Tibial nerve (tissue), 4 donors: Measurements from ENCODE around the gene AGAP9. TPM values are rescaled to one million over a fixed set of nuclear protein-coding genes. Genes with fewer than 3 reads are reported as not detected.
"Not testable (repeated sequence)": the region's sequence is repeated elsewhere in the genome, so short reads cannot be mapped to it uniquely, and the experiment has no call there.

Source experiments
- DNase-seq, 2 donors: peaks; one replicate each; pipeline ENCODE4 v3.0.0-alpha.2; 2019; ENCODE audit warnings: low spot score in 2 of 2
- H3K27ac ChIP-seq, 4 donors: fragments of 200-600 bp; sonication (generic) in 3 of 4; one replicate each; pipeline ENCODE4 v1.5.1; 2017 to 2019; ENCODE audit warnings: mild to moderate bottlenecking in 1 of 4
- H3K27me3 ChIP-seq, 2 donors: fragments of 200-600 bp; sonication (generic) in 1 of 2; one replicate each; pipeline versions ENCODE4 v1.5.1 to v1.6.0; 2017 to 2019
- H3K36me3 ChIP-seq, 3 donors: fragments of 200-600 bp; sonication (generic); one replicate each; pipeline ENCODE4 v1.5.1; 2018 to 2019
- H3K4me1 ChIP-seq, 4 donors: fragments of 200-600 bp; sonication (generic) in 3 of 4; one replicate each; pipeline ENCODE4 v1.5.1; 2017 to 2019
- H3K4me3 ChIP-seq, 4 donors: fragments of 200-600 bp; sonication (generic) in 3 of 4; one replicate each; pipeline ENCODE4 v1.5.1; 2017 to 2019; ENCODE audit warnings: mild to moderate bottlenecking in 1 of 4, moderate library complexity in 1 of 4
- H3K9me3 ChIP-seq, 4 donors: fragments of 200-600 bp; sonication (generic) in 3 of 4; one replicate each; pipeline ENCODE4 v1.5.1; 2017 to 2019
- WGBS, 2 donors: methylation state at CpG; one replicate each; pipeline ENCODE4 v1.1.5; 2018; 5-methylcytosine and 5-hydroxymethylcytosine counted together
- total RNA-seq, 4 donors: library from RNA; depleted of rRNA; stranded (reverse); fragments of >200 nt; gene quantifications; one replicate each; pipeline ENCODE4 v1.1.0, GENCODE V29; 2016

The AGAP9 gene
- total RNA-seq, 4 donors from 2014 or later: 3.3 to 26.7 (median 11.9) TPM

DNA sequence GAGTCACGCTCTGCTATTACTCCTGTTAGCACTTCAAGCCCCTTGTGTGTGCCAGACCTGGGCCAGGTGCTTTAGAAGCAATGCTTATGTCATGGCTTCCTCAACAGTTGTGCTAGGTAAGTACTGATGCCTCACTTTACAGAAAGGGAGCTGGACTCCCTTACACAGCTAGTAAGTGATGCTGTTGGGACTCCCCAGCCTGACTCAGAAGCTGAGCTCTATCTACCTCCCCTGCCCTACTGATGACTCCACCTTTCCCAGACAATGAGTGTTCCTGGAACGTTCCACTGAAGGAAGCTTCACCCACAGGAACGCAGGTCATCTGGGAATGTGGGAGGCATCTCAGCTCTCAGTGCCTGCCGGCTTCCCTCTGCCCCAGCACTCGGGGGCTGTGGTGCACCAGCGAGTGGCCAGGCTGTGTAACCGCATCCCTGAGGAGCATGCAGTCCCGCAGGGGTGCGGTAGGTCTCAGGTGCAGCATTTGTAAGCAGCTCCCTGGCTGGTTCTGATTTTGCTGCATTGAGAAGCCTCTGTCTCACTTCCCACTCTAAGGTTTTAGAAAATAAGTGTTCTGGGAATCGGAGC, 42.2 kb downstream of the AGAP9 start:
- not testable (repeated sequence) for H3K27ac ChIP-seq, H3K9me3 ChIP-seq, H3K4me1 ChIP-seq, DNase-seq, H3K27me3 ChIP-seq, H3K4me3 ChIP-seq, H3K36me3 ChIP-seq
- WGBS, 2 donors: no CpG with 5 or more reads among the region's 10 CpGs

DNA sequence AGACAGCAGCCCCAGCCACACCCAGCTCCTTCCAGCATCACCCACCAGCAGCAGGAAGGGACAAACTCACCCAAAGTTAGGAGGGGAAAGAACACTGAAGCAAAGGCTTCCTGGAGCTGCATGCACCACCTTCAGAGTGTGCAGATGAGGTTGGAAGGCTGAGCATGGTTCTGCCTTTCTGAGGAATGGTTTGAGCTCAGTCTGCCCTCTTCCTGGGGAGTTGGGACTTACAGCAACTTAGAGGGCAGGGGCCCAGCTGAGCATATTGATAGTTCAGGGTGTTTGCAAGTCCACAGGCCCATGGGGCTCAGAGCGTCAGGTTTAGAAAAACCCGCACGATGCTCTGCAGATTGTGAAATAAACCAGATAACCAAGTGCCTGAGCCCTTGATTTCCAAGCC, 43.3 kb downstream of the AGAP9 start:
- not testable (repeated sequence) for H3K36me3 ChIP-seq, H3K4me3 ChIP-seq, H3K9me3 ChIP-seq, H3K27me3 ChIP-seq, DNase-seq, H3K4me1 ChIP-seq, H3K27ac ChIP-seq
- WGBS, 2 donors: no CpG with 5 or more reads among the region's 3 CpGs

DNA sequence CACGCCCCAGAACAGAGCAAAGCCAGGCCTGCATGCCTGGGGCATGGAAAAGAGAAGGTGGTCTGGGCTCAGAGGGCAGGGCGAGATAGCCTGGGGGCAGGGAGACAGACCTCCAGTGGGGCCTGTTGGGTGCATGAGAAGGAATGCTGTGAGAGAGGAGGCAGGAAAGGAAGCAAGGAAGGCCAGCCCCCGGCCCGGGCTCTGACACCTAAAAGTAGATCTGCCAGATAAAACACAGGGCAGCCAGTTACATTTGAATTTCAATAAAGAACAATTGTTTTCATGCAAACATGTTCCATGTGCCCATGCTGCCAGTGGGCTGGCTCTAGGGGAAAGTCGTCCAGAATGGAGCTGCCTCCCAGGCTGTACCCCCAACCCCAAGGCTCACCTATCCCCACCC, 45.3 kb downstream of the AGAP9 start:
- not testable (repeated sequence) for H3K4me1 ChIP-seq, H3K27ac ChIP-seq, H3K4me3 ChIP-seq, H3K36me3 ChIP-seq, H3K9me3 ChIP-seq, H3K27me3 ChIP-seq, DNase-seq
- 25 to 53% methylated on average over 2 to 3 of the region's 5 CpGs for WGBS, 2 donors

DNA sequence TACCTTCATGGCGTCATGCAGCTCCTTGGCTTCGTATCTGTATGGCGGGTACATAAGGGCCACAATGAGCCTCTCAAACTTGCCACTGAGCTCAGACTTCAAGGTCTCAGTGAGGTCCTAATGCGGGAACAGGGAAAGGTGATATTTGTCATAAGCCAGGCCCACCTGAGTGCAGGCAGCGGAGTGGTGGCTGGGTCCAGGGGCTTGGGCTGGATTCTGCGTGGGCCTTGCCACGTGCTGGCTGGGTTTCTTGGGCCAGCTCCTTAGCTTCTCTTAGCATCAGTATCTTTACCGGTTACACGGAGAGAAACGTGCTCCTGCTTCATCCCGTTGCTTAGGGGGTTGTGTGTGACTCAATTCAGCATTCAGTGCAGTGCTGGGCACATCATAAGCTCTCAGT, 46.4 kb downstream of the AGAP9 start:
- H3K4me1 ChIP-seq, DNase-seq, H3K27me3 ChIP-seq, H3K9me3 ChIP-seq, H3K27ac ChIP-seq, H3K4me3 ChIP-seq, H3K36me3 ChIP-seq: not testable (repeated sequence)
- WGBS, 2 donors: 100% methylated on average over 2 of the region's 11 CpGs; no CpG with 5 or more reads in 1 of the 2 donors

DNA sequence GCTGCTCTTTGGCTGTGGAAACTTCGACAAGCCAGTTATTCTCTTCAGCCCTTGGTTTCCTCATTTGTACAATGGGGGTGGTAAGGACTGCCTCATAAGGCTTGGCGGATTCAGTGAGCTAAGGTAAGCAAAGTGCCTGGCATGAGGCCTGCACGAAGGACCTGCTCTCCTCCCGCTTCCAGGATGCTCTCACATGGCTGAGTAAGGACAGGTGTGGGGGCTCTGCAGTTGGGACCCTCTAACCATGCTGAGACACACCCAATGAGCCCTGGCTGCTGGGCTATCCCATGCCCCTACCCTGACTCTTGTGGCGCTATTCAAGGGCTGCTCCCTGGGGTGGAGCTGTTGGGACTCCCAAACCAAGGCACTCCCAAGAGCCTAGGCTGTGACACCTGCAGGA, 48.3 kb downstream of the AGAP9 start:
- 88 to 93% methylated on average over 3 of the region's 5 CpGs for WGBS, 2 donors
- H3K27me3 ChIP-seq, DNase-seq, H3K4me3 ChIP-seq, H3K27ac ChIP-seq, H3K9me3 ChIP-seq, H3K36me3 ChIP-seq, H3K4me1 ChIP-seq: not testable (repeated sequence)

DNA sequence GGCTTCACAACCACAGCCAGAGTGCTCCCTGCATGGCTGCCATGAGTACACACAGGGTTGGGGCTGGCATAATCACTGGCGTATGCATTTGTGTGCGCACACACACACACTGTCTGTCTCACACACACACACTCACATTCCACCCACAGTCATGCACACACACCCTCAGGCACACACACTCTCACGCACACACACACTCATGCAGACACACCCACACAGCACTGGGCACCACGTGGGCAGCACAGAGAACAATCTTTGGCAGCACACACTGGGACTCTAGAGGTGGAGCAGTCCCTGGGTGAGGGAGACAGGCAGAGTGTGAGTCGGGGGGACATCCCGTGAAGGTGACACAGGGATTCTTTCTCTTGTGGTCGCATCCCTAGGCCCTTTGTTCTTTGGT, 49.9 kb downstream of the AGAP9 start:
- H3K36me3 ChIP-seq, H3K27me3 ChIP-seq, H3K27ac ChIP-seq, H3K4me1 ChIP-seq, H3K9me3 ChIP-seq, H3K4me3 ChIP-seq, DNase-seq: not testable (repeated sequence)
- WGBS, 2 donors: no CpG with 5 or more reads among the region's 7 CpGs

DNA sequence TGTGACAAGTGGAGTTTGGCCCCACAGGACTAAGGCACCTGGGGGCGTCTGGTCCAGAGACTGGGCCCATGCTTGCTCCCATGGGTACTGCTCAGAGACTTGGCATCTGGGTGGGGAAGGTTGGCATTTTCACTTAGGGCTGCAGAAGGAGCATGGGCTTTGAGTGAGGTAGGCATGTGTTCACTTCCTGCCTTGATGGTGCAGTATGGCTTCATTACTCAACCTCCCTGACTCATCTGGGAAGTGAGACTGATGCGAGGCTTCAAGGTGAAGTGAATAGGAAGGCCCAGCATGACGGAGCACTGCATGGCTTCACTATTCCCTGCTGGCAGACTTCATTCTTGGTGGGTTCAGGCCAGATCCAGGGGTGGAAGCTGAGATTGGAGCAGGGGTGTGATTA, 50.8 kb downstream of the AGAP9 start:
- not testable (repeated sequence) for H3K9me3 ChIP-seq, H3K36me3 ChIP-seq, H3K27me3 ChIP-seq, H3K4me1 ChIP-seq, H3K27ac ChIP-seq, DNase-seq, H3K4me3 ChIP-seq
- no CpG with 5 or more reads among the region's 3 CpGs for WGBS, 2 donors

DNA sequence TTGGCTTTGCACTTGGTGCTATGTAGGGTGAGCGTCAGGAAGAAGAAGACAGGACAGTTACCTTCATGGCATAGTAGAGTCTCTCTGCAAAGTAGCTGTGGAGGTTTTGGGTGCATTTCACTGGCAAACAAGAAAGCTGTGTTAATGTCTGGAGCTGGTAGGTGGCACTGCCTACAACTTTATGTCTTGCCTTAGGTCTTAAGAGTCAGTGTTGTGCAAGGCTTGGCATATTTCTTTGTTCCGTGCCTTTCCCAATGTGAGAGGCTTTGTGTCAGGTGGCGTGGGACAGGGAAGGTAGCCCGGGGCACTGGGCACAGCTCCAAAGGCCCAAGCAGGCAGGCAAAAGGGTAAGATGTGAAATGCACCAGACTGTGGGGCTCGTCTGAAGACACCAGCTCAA, 51.4 kb downstream of the AGAP9 start:
- not testable (repeated sequence) for H3K36me3 ChIP-seq, H3K4me3 ChIP-seq, H3K9me3 ChIP-seq, DNase-seq, H3K27me3 ChIP-seq, H3K4me1 ChIP-seq, H3K27ac ChIP-seq
- no CpG with 5 or more reads among the region's 5 CpGs for WGBS, 2 donors

DNA sequence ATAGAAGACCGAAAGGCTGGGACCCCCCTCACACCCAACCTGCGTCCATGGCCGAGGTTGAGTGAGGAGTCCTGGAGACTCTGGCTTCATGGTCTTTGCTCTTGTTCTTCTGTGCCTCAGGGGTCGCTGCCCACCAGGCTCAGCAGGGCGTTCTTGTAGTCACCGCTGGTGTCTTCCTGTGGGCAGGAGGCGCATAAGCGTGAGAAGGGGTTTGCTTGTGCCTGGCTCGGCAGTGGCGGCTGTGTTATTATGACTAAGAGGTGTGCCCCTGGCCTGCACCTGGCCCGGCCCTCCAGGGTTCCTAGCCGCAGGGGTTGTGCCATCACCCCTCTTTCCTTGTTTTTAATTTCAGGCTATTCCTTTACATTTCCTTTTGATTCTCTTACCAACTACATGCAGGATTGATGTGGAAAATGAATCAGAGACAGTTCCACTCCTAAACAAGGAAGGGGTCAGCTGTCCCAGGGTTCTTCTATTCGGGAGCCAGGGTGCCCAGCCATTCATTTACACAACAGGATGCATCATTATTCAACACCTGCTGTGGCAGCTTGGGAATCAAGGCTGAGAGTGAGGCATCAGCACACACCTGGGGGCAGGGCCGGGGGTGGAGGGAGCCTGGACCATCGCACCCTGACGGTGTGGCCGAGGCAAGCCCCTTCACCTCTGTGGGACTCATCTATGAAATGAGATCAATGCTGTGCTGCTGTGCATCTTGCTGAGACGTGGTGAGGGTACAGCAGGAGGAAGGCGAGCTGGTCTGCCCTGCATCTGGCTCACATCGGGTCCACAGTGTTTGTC, 54.5 kb downstream of the AGAP9 start:
- DNase-seq, H3K9me3 ChIP-seq, H3K4me1 ChIP-seq, H3K27me3 ChIP-seq, H3K4me3 ChIP-seq, H3K36me3 ChIP-seq, H3K27ac ChIP-seq: not testable (repeated sequence)
- WGBS, 2 donors: 83 to 88% methylated on average over 9 to 10 of the region's 20 CpGs

DNA sequence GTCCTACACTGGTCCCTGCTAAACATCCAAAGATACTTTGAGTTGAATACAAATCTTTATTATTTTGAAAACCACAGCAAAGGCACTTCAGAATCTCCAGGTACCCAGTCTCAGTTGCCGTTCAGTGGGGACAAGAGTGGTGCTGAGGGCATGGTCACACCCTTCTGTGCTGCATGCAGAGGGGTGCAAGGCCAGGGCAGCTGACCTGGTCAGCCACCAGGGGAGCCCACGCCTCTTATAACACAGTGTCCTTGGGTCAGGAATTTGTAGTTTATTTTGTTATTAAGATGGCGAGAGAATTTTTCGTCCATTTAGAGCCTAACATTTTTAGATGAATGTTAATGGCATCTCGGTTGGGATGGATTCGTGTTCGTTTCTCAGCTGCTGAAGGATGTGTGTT, 55.5 kb downstream of the AGAP9 start:
- H3K4me1 ChIP-seq: not testable (repeated sequence)

DNA sequence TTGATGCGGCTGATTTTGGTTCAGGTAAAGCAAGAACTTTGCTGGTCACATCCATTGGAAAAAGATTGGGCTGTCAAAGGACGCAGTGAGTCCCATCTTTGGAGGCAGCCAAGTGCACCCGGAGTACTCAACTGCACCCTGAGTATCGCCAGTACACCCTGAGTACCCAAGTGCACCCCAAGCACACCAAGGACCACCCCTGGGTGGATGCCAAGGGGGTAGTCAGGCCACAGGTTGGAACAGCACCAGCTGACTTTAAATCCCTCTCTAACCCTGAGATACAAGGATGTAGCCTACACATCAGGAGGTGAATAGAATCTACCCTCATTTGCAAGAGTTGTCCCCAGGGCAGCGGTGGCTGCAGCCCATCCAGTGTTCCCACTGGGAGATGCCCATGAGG, 56.0 kb downstream of the AGAP9 start:
- not testable (repeated sequence) for H3K36me3 ChIP-seq, H3K27ac ChIP-seq
- 96 to 100% methylated on average over 3 to 4 of the region's 5 CpGs for WGBS, 2 donors

More for the DNA sequence above, 55.5 kb downstream of the AGAP9 start:
- DNase-seq, H3K27me3 ChIP-seq, H3K4me3 ChIP-seq, H3K36me3 ChIP-seq, H3K27ac ChIP-seq, H3K9me3 ChIP-seq: not testable (repeated sequence)
- WGBS, 2 donors: 89 to 93% methylated on average over 5 of the region's 7 CpGs

DNA sequence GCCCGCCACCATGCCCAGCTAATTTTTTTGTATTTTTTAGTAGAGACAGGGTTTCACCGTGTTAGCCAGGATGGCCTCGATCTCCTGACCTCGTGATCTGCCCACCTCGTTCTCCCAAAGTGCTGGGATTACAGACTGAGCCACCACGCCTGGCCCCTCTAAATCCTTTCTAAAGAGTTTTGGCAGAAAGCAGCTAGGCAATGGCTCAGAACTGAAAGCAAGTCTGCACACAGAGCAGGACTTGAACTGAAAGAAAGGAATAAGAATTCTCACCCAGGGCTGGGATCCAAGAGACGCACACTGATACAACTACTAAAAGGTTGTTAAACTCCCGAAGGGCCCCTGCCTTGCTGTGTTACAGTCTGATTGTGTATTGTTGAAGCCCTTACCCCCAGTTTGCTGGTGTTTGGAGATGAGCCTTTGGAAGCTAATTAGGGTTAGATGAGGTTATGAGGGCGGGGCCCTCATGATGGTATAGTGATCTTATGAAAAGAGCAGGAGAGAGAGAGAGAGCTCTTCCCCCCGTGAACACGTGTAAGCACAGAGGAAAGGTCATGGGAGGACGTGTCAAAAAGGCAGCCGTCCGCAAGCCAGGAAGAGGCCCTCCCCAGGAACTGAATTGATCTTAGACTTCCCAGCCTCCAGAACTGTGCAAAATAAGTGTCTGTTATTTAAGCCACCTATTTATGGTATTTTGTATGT, 58.1 kb downstream of the AGAP9 start:
- H3K36me3 ChIP-seq, H3K9me3 ChIP-seq, H3K4me1 ChIP-seq, H3K4me3 ChIP-seq, H3K27me3 ChIP-seq, DNase-seq, H3K27ac ChIP-seq: not testable (repeated sequence)
- 58 to 63% methylated on average over 13 to 14 of the region's 14 CpGs for WGBS, 2 donors

More for the DNA sequence above, 56.0 kb downstream of the AGAP9 start:
- H3K27me3 ChIP-seq, H3K4me1 ChIP-seq, DNase-seq, H3K4me3 ChIP-seq, H3K9me3 ChIP-seq: not testable (repeated sequence)

DNA sequence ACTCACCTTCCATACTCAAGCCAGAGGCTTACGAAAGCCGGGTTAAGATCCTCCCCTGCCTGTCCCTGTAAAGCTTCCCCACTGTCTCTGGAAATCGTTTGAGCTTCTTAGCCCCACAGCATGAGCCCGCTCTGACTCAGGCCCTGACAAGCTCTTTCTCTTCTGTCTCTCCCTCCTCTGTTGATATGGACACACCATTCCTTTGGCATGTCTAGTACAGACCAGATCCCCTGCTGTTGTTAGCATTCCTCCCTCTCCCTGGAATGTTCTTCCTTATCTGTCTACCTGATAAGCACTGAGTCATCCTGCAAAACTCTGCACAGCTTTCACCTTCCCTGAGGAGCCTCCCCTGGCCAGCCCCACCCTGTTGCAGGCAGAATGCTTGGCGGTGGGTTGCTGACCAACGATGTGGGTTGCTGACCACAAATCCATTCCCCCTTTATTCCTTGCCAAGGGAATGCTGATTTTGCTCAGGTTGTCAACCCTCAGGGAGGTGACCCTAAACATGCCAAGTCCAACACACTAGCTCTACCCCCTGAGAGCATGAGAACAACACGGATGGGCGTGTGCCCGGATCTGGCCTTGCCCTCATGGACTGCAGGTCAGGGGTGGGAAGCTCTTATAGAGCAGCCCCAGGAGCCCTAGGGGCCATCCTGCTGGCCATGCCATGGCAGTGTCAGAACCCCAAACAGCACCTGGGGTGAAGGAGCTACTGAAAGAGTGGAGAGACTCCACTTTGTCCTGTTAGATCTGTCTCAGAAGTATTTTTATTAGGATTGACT, 60.7 kb downstream of the AGAP9 start:
- H3K27me3 ChIP-seq, H3K36me3 ChIP-seq, H3K4me3 ChIP-seq, H3K9me3 ChIP-seq, H3K27ac ChIP-seq, H3K4me1 ChIP-seq, DNase-seq: not testable (repeated sequence)
- no CpG with 5 or more reads among the region's 9 CpGs for WGBS, 2 donors
